ENCODE data around the gene GNAI2. TPM values are rescaled to one million over a fixed set of nuclear protein-coding genes. Genes with fewer than 3 reads are reported as not detected.
A peak's percentile ranks its signal among the peaks of the same experiment; 100 is the strongest.

Gene GNAI2
- total and polyA plus RNA-seq, 9 donors = 116 to 222 (median 189) TPM

DNA sequence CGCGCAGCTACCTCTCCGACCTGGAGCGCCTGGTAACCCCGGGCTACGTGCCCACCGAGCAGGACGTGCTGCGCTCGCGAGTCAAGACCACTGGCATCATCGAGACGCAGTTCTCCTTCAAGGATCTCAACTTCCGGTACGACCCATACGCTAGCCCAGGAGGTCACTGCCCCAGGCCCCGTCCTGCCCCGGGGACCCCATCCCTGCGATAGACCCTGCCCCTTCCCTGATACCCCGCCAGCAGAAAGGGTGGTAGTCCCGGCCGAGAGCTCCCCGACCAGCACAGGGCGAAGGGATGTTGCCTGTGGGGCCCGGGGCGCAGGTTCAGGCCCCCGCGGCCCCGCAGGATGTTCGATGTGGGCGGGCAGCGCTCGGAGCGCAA is 42.3 kb upstream of the GNAI2 start:
- H3K9me3 ChIP-seq (replicated peaks; ENCODE audit: control insufficient read depth, low read depth, low read length) = no peaks in the 10 kb centered on the region
- H3K27ac ChIP-seq (ENCODE audit: low read length) = no peak overlapping the region
- no peak overlapping the region for H3K4me3 ChIP-seq (ENCODE audit: low read length)
- peaks cover 45% of the 10 kb centered on the region for H3K27me3 ChIP-seq (ENCODE audit: control insufficient read depth, insufficient read depth, low read length)
- WGBS (ENCODE audit: insufficient coverage) = 24% methylated on average over 31 of the region's 34 CpGs
- H3K4me1 ChIP-seq (ENCODE audit: control insufficient read depth, insufficient read depth, low read length) = peaks cover 33% of the 10 kb centered on the region
- no peak for DNase-seq
- H3K36me3 ChIP-seq (ENCODE audit: control insufficient read depth, insufficient read depth, low read length) = no peaks in the 10 kb centered on the region

DNA sequence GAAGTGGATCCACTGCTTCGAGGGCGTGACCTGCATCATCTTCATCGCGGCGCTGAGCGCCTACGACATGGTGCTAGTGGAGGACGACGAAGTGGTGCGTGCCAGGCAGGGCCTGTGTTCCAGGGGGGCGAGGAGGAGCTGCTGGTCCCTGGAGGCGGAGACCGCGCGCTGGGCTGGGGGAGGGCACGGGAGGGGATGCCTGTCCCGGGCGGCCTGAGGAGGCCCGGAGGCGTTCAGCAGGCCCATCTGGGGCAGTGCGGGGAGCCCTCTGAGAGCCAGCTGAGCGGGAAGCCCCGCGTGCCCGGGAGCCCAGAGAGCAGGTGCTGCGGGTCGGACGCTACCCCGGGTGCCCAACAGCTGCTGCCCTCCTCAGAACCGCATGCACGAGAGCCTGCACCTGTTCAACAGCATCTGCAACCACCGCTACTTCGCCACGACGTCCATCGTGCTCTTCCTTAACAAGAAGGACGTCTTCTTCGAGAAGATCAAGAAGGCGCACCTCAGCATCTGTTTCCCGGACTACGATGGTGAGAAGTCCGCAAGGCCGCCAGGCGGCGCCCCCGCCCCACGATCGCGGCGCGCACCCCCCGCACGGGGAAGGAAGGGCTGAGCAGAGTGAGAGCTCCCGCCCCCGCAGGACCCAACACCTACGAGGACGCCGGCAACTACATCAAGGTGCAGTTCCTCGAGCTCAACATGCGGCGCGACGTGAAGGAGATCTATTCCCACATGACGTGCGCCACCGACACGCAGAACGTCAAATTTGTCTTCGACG is 41.7 kb upstream of the GNAI2 start:
- Histone ChIP-seq H3K27me3 (ENCODE audit: control insufficient read depth, insufficient read depth, low read length) (peaks cover 45% of the 10 kb centered on the region), H3K4me1 (ENCODE audit: control insufficient read depth, insufficient read depth, low read length) (peaks cover 29% of the 10 kb centered on the region), H3K9me3 (replicated peaks; ENCODE audit: control insufficient read depth, low read depth, low read length) (no peaks in the 10 kb centered on the region), H3K36me3 (ENCODE audit: control insufficient read depth, insufficient read depth, low read length) (no peaks in the 10 kb centered on the region), H3K4me3 (ENCODE audit: low read length) (no peak overlapping the region), H3K27ac (ENCODE audit: low read length) (no peak overlapping the region)
- peak; percentile 71 for DNase-seq
- 5% methylated on average over 70 of the region's 70 CpGs for WGBS (ENCODE audit: insufficient coverage)

DNA sequence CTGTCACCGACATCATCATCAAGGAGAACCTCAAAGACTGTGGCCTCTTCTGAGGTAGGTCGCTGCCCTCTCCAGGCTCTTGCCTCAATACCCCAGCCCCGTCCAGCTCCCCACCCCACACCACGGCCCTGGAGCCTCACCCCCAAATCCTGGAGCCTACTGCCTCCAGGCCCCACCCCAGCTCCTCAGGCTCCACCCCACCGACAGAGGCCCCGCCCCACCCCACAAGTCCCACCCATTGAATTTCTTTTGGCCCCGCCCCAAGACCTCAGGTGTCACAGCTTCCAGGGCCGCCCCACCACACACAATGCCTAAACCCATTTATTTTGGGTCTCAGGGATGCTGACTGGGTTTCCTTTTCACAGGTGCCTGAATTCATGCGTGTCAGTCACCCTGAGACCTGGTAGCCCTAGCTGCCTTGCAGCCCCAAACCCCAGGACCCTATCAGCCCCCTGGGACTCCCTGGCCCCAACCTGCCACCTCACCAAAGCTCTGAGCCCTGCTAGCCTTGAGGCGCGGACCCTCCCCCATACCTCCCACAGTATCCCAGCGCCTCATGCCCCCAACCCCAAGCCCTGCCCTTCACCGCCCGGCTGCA is 41.0 kb upstream of the GNAI2 start:
- 48% methylated on average over 13 of the region's 14 CpGs for WGBS (ENCODE audit: insufficient coverage)
- Histone ChIP-seq H3K27ac (ENCODE audit: low read length) (no peak overlapping the region), H3K4me3 (ENCODE audit: low read length) (no peak overlapping the region), H3K36me3 (ENCODE audit: control insufficient read depth, insufficient read depth, low read length) (no peaks in the 10 kb centered on the region), H3K27me3 (ENCODE audit: control insufficient read depth, insufficient read depth, low read length) (peaks cover 45% of the 10 kb centered on the region), H3K9me3 (replicated peaks; ENCODE audit: control insufficient read depth, low read depth, low read length) (no peaks in the 10 kb centered on the region), H3K4me1 (ENCODE audit: control insufficient read depth, insufficient read depth, low read length) (peaks cover 29% of the 10 kb centered on the region)
- no peak for DNase-seq

DNA sequence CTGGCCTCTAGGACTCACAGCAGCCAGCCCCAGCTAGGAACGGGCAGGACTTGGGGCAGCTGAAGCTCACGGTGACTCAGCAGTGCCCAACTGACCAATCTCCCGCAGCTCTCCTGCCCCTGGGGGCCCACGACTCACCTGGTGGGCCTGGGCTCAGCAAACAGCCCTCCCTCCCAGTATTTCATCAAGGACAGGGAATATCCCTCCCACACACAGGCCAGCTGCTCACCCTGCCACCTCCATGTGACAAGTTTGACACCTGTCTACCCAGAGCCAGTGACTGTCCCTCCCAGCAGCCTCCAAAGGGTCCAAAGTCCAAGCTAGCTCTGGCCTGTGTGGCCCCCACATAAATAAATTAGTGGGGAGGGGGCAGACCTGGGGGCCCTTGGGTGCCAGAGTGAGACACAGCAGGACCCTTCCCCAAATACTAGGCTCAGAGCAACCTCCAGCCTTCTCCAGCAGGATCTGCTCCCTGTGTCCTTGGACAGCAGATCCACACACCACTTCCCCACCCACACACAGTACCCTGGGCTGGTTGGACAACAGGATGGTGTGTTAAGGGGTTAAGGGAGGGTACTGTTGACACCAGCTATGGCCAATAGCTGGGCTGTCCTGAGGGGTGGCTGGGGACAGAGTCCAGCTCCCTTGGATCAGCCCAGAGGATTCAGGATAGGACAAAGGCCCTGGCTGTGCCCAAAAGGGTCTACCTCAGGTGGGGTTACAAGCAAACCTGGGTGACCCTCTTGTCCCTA is 40.3 kb upstream of the GNAI2 start:
- H3K36me3 ChIP-seq (ENCODE audit: control insufficient read depth, insufficient read depth, low read length) = no peaks in the 10 kb centered on the region
- peaks cover 29% of the 10 kb centered on the region for H3K4me1 ChIP-seq (ENCODE audit: control insufficient read depth, insufficient read depth, low read length)
- DNase-seq = no peak
- no peak overlapping the region for H3K27ac ChIP-seq (ENCODE audit: low read length)
- no peaks in the 10 kb centered on the region for H3K9me3 ChIP-seq (replicated peaks; ENCODE audit: control insufficient read depth, low read depth, low read length)
- WGBS (ENCODE audit: insufficient coverage) = 49% methylated on average over 4 of the region's 4 CpGs
- H3K4me3 ChIP-seq (ENCODE audit: low read length) = no peak overlapping the region
- H3K27me3 ChIP-seq (ENCODE audit: control insufficient read depth, insufficient read depth, low read length) = peaks cover 45% of the 10 kb centered on the region

DNA sequence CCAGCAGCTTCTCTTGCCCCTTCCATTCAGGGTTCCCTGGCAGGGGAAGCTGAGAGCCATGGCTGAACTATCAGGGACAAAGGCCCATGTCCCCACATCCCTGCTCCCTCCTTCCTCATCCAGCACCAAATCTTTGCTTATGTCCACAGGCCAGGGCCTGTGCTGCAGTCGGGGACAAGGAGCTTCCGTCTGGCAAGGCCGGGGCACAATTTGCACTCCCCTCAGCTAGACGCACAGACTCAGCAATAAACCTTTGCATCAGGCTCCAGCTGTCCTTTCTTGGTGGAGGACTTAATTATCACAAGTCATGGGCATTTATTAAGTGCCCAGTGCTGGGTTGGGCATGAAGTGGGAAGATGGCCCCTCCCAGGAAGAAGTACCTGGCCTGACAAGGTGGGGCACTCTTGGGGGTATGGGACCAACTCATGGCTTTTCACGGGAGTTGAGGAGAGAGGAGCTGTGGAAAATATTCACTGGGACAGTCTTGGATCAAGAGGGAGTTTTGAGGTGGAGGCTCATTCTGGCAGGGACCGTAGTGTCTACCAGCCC is 39.7 kb upstream of the GNAI2 start:
- no peak for DNase-seq
- Histone ChIP-seq H3K9me3 (replicated peaks; ENCODE audit: control insufficient read depth, low read depth, low read length) (no peaks in the 10 kb centered on the region), H3K27ac (ENCODE audit: low read length) (no peak overlapping the region), H3K4me1 (ENCODE audit: control insufficient read depth, insufficient read depth, low read length) (peaks cover 29% of the 10 kb centered on the region), H3K36me3 (ENCODE audit: control insufficient read depth, insufficient read depth, low read length) (no peaks in the 10 kb centered on the region), H3K4me3 (ENCODE audit: low read length) (no peak overlapping the region), H3K27me3 (ENCODE audit: control insufficient read depth, insufficient read depth, low read length) (peaks cover 49% of the 10 kb centered on the region)
- WGBS (ENCODE audit: insufficient coverage) = 54% methylated on average over 2 of the region's 6 CpGs

DNA sequence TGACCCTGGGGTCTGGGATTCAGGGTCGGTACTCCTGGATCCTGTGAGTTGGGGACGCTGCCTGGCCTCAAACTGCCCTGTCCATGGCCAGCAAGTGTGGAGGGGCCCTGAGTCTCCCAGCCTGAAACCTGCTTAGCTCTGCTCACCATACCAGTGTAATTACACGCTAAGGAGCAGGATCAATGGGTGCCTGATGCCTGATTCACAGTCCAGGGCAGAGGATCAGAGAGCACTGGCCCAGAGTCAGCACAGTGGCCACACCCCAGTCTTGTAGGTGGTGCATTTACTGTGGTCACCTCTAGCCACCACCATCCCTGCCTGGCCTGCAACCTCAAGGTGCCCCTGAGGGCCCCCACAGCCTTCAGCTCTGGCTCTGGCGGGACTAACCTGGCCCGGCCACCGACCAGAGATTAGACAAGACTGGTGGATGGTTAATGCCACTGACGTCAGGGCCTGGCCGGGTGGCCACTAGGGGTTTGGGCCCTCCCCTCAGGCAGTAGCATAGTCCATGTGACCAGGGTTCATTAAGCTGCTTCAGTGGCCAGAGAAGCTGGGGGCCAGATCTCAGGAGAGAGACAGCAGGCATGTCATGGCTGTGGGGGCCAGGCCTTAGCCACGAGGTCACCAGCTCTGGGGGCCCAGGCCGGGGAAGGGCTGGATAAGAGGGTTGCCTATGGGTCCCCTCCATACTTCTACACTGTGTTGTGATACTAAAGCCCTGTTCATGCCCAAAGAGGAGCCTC is 34.3 kb upstream of the GNAI2 start:
- Histone ChIP-seq H3K27ac (ENCODE audit: low read length) (no peak overlapping the region), H3K27me3 (ENCODE audit: control insufficient read depth, insufficient read depth, low read length) (peaks cover 42% of the 10 kb centered on the region), H3K4me1 (ENCODE audit: control insufficient read depth, insufficient read depth, low read length) (peaks cover 47% of the 10 kb centered on the region), H3K9me3 (replicated peaks; ENCODE audit: control insufficient read depth, low read depth, low read length) (no peaks in the 10 kb centered on the region), H3K36me3 (ENCODE audit: control insufficient read depth, insufficient read depth, low read length) (no peaks in the 10 kb centered on the region), H3K4me3 (ENCODE audit: low read length) (no peak overlapping the region)
- no peak for DNase-seq
- WGBS (ENCODE audit: insufficient coverage) = 69% methylated on average over 8 of the region's 10 CpGs

DNA sequence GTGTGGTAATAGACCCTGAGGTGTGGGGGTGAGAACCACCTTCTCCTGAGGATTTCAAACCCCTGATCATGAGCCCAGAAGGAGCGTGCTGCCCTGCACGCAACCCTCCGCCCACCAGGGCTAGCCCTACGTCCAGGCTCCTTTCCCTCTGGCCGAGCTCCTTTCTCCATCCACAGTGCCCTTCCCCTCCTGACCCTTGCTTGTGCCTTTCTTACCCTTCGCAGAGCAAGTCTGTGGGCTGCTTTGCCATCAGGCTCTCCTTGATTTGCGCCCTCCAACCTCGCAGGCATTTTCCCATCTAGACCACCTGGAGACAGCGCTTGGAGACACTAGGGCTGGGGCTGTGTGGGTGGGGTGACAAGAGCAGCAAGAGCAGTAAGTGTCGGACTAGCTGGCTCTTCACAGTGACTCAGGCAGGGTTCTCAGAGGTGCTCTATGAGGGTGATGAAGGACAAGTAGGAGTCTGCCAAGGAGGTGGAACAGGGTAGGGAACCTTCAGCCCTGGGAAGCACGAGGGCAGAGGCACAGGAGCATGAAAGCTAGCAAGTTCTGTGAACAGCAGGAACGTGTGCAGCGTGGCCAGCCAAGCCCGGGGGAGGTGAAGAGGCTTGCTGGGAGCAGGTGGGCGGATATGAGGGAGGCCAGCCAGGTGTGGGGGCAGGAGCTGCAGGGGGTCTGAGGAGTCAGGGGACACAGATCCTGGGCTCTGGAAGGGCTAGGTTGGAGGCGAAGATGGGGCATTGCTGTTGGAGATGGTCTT is 33.5 kb upstream of the GNAI2 start:
- H3K36me3 ChIP-seq (ENCODE audit: control insufficient read depth, insufficient read depth, low read length) = no peaks in the 10 kb centered on the region
- H3K27me3 ChIP-seq (ENCODE audit: control insufficient read depth, insufficient read depth, low read length) = peaks cover 46% of the 10 kb centered on the region

DNA sequence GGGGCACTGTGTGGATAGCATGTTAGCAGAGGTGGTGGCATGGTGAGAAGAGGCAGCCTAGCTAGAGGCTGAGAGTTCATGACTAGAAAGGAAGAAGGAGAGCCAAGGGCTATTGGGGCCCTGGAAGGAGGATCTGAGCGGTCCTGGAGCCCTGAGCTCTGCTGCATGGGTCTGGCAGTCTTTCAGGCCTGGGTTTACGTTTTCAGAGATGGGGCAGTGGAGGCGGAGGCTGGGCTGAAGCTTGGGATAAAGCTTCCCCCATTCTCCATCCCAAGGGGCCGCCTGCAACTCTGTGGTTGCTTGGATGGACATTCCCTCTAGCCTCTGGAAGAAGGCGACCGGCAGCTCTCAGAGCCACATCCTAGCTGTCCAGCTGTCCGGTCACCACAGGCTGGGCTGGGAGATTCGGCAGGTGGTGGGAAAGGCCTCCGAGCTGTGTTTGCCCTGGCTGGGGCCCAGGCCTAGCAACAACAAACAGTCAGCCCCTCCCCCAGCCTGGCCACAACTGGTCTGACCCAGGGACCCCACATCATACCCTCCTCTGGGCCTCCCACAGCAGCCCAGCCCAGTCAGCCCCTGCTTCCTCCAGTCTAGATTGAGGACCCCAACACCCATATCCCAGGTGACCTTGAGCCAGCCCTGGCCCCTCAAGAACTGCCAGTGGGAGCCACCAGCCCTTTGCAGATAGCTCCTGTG is 32.7 kb upstream of the GNAI2 start:
- peaks cover 59% of the 10 kb centered on the region for H3K4me1 ChIP-seq (ENCODE audit: control insufficient read depth, insufficient read depth, low read length)
- WGBS (ENCODE audit: insufficient coverage) = 13% methylated on average over 3 of the region's 9 CpGs
- no peaks in the 10 kb centered on the region for H3K9me3 ChIP-seq (replicated peaks; ENCODE audit: control insufficient read depth, low read depth, low read length)
- peaks cover 46% of the 10 kb centered on the region for H3K27me3 ChIP-seq (ENCODE audit: control insufficient read depth, insufficient read depth, low read length)
- H3K27ac ChIP-seq (ENCODE audit: low read length) = no peak overlapping the region
- DNase-seq = peak; percentile 50
- H3K36me3 ChIP-seq (ENCODE audit: control insufficient read depth, insufficient read depth, low read length) = no peaks in the 10 kb centered on the region
- no peak overlapping the region for H3K4me3 ChIP-seq (ENCODE audit: low read length)

More for the DNA sequence above, 33.5 kb upstream of the GNAI2 start:
- DNase-seq = no peak
- Histone ChIP-seq H3K4me1 (ENCODE audit: control insufficient read depth, insufficient read depth, low read length) (peaks cover 54% of the 10 kb centered on the region), H3K4me3 (ENCODE audit: low read length) (no peak overlapping the region), H3K9me3 (replicated peaks; ENCODE audit: control insufficient read depth, low read depth, low read length) (no peaks in the 10 kb centered on the region), H3K27ac (ENCODE audit: low read length) (no peak overlapping the region)
- 69% methylated on average over 14 of the region's 16 CpGs for WGBS (ENCODE audit: insufficient coverage)

All from muscle of leg (tissue), 11 donors.